ENCODE results near the gene UMODL1.
A peak's percentile ranks its signal among the peaks of the same experiment; 100 is the strongest.

Gene UMODL1

GRCh38 chr21:42154237-42155044 lies 83.3 kb downstream of the UMODL1 start:
- no peak for DNase-seq

GRCh38 chr21:42155045-42155855 lies 84.1 kb downstream of the UMODL1 start:
- no peak for DNase-seq

GRCh38 chr21:42156690-42157605 lies 85.8 kb downstream of the UMODL1 start:
- no peak for DNase-seq

GRCh38 chr21:42157606-42158310 lies 86.6 kb downstream of the UMODL1 start:
- DNase-seq, result no peak

- DNase-seq, result no peak
These were observed 87.7 kb downstream of the UMODL1 start for GRCh38 chr21:42158846-42159245.

- no peak for DNase-seq
These were observed 88.5 kb downstream of the UMODL1 start for GRCh38 chr21:42159560-42160110.

- DNase-seq, result no peak
These were observed 89.1 kb downstream of the UMODL1 start for GRCh38 chr21:42160111-42160721.

- no peak for DNase-seq
These were observed 89.6 kb downstream of the UMODL1 start for GRCh38 chr21:42160765-42161164.

- no peak for DNase-seq
These were observed 90.4 kb downstream of the UMODL1 start for GRCh38 chr21:42161401-42161955.

GRCh38 chr21:42161956-42162681 lies 91.0 kb downstream of the UMODL1 start:
- DNase-seq, result no peak

- DNase-seq, result no peak
These were observed 91.9 kb downstream of the UMODL1 start for GRCh38 chr21:42162831-42163510.

- DNase-seq, result no peak
These were observed 92.4 kb downstream of the UMODL1 start for GRCh38 chr21:42163511-42163863.

- DNase-seq, result peak; percentile 59
These were observed 93.1 kb downstream of the UMODL1 start for GRCh38 chr21:42164064-42164789.

- no peak for DNase-seq
These were observed 93.7 kb downstream of the UMODL1 start for GRCh38 chr21:42164818-42165217.

- no peak for DNase-seq
These were observed 94.8 kb downstream of the UMODL1 start for GRCh38 chr21:42165901-42166300.

- no peak for DNase-seq
These were observed 98.6 kb downstream of the UMODL1 start for GRCh38 chr21:42169758-42170157.

GRCh38 chr21:42171091-42172053 lies 100.3 kb downstream of the UMODL1 start:
- no peak for DNase-seq
